Activated naive CD4-positive, alpha-beta T cell treated with anti-CD3 and anti-CD28 coated beads, Interleukin-2, amount 50 U/mL, for 72 hours (primary cell): ENCODE results near the gene TENM4. TPM values are rescaled to one million over a fixed set of nuclear protein-coding genes. Genes with fewer than 3 reads are reported as not detected.
"Not testable (repeated sequence)": the region's sequence is repeated elsewhere in the genome, so short reads cannot be mapped to it uniquely, and the experiment has no call there.

Experiments
- ATAC-seq, 2 donors: fragments of 150-1000 bp; cut with Tn5 transposase; 2 replicates each; pipeline ENCODE4 v1.10.0; 2021; ENCODE audit warnings: mild to moderate bottlenecking in 2 of 2, moderate library complexity in 2 of 2
- DNase-seq, 2 donors: peaks; one replicate each; pipeline ENCODE4 v3.0.0; 2021 to 2022; ENCODE audit warnings: low spot score in 2 of 2
- H3K27ac Mint-ChIP-seq, 2 donors: one replicate each; pipeline ENCODE4 v1.8.0; 2022; ENCODE audit warnings: mild to moderate bottlenecking in 2 of 2, mixed read lengths in 2 of 2
- H3K36me3 Mint-ChIP-seq, 2 donors: one replicate each; pipeline ENCODE4 v1.8.0; 2022; ENCODE audit warnings: mixed read lengths in 2 of 2
- H3K9me3 Mint-ChIP-seq, 2 donors: one replicate each; pipeline ENCODE4 v1.8.0; 2022; ENCODE audit warnings: mixed read lengths in 2 of 2
- total RNA-seq, 2 donors: library from RNA; stranded (reverse); gene quantifications; one replicate each; pipeline ENCODE4 v1.2.3, GENCODE V29; 2022

The TENM4 gene
- total RNA-seq, 2 donors from 2014 or later, result not detected

DNA sequence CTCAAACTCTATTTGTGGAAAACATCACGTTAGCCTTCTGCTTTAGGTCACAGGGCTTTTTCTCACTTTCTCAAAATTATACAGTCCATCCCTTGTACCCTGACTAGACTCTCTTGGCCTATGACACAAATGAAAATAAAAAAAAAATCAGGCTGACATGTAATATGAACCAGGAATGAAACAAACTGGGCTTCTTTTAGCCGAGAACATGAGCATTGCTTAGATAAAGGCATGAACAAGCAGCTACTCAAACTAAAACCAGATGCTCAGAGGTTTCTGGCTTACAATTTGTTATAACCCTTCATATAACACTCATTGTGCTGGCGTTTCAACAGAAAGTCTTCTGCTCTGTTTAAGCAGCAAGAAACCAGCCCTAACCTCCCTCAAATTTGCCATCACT lies 600.6 kb downstream of the TENM4 start:
- H3K27ac Mint-ChIP-seq, result no peak overlapping the region
- ATAC-seq (no peak), DNase-seq (no peak)
- no peaks in the 10 kb centered on the region for H3K9me3 Mint-ChIP-seq
- no peaks in the 10 kb centered on the region for H3K36me3 Mint-ChIP-seq

DNA sequence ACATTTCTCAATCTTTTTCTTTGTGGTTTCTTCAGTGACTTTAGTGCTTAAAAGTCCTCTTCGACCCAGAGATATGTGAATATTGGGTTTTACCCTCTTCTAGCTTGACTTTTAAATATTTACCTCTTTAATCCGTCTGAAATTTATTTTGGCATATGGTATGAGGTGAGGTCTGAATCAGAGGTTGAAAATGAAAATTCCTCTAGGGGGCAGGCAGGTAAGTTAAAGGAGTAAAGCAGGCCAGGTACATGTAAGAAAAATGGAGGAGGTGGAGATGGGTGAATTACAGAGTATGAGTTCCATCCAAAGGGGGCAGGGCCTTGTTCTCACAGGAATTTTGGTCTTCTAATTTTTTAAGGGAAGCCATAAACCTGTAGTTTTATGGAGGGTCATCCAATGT lies 602.4 kb downstream of the TENM4 start:
- ATAC-seq (no peak), DNase-seq (no peak)
- Mint-ChIP-seq H3K9me3 (no peaks in the 10 kb centered on the region), H3K27ac (no peak overlapping the region), H3K36me3 (no peaks in the 10 kb centered on the region)

DNA sequence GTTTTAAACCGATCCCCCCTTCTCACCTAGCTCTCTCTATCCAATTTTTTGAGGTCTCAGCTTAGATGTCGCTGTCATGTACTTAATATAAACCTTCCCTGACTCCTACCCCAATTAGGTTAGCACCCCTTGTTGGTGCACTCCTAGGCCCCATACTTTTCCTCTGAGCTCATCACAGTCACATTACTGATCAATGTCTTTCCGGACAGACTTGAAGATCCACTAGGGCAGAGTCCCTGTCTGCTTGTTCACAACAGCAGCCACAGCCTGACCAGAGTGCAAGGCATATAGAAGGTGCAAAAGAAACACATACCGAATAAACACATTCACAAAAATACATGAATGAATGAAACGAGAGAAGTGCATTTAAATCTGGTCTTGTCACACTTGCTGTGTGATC lies 605.2 kb downstream of the TENM4 start:
- Mint-ChIP-seq H3K9me3 (no peaks in the 10 kb centered on the region), H3K36me3 (no peaks in the 10 kb centered on the region), H3K27ac (no peak overlapping the region)
- DNase-seq (no peak), ATAC-seq (no peak)

DNA sequence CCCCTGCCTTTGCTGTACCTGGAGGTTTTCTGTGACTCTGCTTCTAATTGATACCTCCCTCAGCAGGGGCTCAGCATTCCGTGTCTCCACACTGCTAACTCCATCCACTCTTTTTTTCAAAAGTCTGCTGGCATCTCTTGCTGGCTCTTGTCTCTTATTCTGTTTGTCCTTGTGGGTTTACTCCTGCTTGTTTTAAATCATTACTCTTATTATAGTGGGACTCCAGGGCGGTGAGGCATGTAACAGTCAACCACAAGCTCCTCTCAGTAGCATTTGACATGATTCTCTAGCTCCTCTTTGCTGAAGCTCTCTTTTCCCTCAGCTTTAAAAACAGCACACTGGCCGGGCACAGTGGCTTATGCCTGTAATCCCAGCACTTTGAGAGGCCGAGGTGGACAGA lies 605.9 kb downstream of the TENM4 start:
- no peaks in the 10 kb centered on the region for H3K36me3 Mint-ChIP-seq
- ATAC-seq (no peak), DNase-seq (no peak)
- H3K27ac Mint-ChIP-seq, result no peak overlapping the region
- no peaks in the 10 kb centered on the region for H3K9me3 Mint-ChIP-seq

DNA sequence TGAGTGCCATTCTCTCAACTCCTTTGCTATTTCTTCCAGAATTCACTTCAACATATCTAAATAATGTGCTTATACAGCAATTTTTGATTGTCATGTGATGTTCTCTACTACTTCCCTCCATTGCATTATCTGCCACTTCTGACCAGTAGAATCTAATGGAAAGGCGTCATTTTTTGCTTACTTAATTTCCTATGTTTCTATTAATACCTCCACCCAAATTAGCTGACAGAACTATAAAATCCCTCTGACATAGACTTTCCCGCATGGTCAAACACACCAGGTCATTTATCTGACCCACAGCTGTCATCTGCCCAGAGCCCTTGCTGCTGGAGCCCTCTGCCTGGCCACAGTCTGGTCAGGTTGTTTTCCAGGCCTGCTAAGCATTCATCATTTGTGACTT lies 607.6 kb downstream of the TENM4 start:
- H3K27ac Mint-ChIP-seq, result no peak overlapping the region
- no peak for ATAC-seq
- H3K9me3 Mint-ChIP-seq, result no peaks in the 10 kb centered on the region
- H3K36me3 Mint-ChIP-seq, result no peaks in the 10 kb centered on the region
- no peak for DNase-seq

DNA sequence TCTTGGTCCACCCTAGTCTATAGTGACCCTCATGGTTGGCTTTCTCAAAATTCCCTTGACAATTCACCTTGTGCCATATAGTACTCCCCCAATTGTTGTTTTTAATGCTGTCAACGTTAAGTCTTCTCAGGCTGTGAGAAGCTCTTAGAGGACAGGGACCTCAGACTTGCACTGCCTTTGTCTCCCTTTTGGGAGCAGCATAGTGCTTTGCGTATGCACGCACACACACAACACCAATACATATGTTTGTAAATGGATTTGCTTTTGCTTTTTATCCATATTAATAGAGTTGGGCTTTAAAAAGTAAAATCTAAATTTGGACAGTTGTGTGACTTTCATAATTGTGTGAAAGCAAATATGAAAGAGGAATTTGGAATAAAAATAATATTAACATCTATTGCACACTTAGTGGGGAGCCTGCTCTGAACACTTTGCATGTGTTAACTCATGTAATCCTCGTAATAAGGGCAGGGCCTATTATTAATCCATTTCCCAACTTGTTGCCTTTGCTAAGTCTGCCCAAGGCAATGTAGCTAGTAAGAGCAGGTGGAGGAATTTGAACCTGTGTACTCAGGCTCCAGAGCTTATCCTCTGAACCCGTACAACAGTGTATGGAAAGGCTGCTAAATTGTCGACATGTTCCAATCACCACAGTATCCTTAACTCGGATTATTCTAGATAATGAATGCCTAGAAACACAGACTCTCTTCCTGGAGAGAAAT lies 608.4 kb downstream of the TENM4 start:
- no peaks in the 10 kb centered on the region for H3K9me3 Mint-ChIP-seq
- DNase-seq, result no peak
- ATAC-seq, result no peak
- H3K27ac Mint-ChIP-seq, result no peak overlapping the region
- no peaks in the 10 kb centered on the region for H3K36me3 Mint-ChIP-seq

DNA sequence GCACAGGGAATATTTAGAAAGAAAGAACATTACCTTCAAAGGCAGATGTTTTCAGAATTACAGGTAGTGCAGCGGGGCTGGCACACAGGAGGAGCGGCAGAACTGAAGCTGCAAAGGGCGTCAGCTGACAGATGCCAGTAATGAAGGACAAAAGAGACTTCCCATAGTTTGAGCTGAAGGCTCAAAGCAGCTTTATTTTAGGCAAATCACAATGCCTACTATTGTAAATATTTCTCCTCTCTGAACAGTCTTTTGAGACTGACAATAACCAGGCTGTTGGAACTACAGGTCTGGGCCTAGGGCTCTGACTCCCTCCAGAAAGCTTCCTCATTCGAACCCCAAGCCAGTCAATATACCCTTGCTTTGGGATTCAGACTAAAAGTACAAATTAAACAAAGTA lies 609.3 kb downstream of the TENM4 start:
- no peaks in the 10 kb centered on the region for H3K9me3 Mint-ChIP-seq
- no peak for DNase-seq
- no peak overlapping the region for H3K27ac Mint-ChIP-seq
- no peaks in the 10 kb centered on the region for H3K36me3 Mint-ChIP-seq
- ATAC-seq, result no peak

DNA sequence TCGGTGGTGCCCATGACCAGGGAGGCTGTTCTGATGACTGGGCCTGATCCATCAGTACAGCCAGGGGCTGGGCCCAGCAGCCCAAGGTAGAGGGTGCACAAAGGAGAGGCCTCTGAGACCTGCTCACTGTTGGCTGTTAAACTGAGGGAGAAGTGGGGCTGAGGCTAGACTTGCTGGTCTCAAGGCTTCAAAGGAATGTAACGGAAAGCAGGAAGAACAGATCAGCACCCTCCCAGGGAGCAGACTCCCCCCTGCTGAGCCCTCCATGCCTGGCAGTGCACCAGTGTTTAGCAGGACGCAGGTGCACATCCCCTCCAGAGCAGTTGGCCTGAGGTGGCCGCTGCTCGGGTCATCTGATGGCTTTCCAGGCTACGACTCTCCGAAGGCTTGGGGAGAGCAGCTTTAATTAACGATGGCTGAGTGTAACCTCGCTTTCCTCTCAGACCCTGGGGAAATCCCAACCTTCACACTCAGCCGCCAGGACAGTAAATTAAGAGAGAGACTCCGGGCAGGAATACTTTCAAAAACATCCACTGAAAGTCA lies 610.5 kb downstream of the TENM4 start:
- DNase-seq (no peak), ATAC-seq (no peak)
- H3K9me3 Mint-ChIP-seq, result no peaks in the 10 kb centered on the region
- no peaks in the 10 kb centered on the region for H3K36me3 Mint-ChIP-seq
- no peak overlapping the region for H3K27ac Mint-ChIP-seq

DNA sequence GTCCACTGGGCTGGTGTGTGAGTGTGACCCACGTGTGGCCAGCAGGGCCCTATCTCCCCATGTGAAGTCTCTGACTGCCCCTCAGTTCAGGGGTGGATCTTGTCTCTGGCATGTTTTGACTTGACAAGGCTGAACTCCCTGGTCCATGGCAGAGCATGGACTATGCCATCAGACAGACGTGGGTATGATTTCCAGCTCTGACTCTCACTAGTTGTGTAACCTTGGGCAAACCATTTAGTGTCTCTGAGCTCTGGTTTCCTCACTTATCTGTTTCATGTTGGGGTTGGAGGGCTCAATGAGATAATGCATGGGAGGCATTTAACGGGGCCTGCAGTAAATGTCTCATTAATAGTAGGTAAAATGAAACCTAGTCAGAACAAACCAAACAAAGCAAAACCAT lies 611.7 kb downstream of the TENM4 start:
- ATAC-seq, result no peak
- H3K36me3 Mint-ChIP-seq, result no peaks in the 10 kb centered on the region

DNA sequence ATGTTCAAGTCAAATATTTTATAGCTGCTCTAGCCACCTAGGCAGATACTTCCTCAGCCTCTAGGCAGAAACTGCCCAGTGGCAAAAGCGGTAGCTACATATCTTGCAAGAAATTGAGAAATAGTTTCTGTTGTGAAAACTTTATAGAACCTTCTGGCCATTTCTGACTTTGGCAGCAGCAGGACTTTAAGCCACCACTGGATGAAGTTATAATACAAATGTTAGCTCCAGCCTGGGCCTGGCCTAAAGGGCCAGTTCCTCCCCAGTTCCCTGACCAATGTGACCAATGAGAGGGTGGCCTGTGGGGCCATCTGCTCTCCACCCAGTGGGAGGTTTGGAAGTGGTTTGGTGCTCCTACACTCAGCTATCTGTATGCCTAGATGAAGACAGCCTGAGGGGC lies 612.2 kb downstream of the TENM4 start:
- ATAC-seq, result no peak
- no peaks in the 10 kb centered on the region for H3K36me3 Mint-ChIP-seq
- H3K9me3 Mint-ChIP-seq, result no peaks in the 10 kb centered on the region
- no peak overlapping the region for H3K27ac Mint-ChIP-seq
- DNase-seq, result no peak

More for the DNA sequence above, 611.7 kb downstream of the TENM4 start:
- H3K27ac Mint-ChIP-seq, result no peak overlapping the region
- no peaks in the 10 kb centered on the region for H3K9me3 Mint-ChIP-seq
- DNase-seq, result no peak

DNA sequence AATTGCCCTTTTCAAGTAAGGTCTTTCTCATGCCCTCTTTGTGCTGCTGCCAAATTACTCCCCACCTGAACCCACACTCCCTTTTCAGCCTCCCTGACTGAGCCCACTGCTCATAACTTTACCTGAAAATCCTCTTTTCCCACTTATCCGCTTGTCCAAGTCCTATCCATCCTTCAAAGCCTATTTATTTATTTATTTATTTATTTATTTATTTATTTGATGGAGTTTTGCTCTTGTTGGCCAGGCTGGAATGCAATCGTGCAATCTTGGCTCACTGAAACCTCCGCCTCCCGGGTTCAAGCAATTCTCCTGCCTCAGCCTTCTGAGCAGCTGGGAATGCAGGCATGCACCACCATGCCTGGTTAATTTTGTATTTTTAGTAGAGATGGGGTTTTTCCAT lies 613.5 kb downstream of the TENM4 start:
- H3K9me3 Mint-ChIP-seq, H3K27ac Mint-ChIP-seq, H3K36me3 Mint-ChIP-seq, ATAC-seq, DNase-seq: not testable (repeated sequence)

DNA sequence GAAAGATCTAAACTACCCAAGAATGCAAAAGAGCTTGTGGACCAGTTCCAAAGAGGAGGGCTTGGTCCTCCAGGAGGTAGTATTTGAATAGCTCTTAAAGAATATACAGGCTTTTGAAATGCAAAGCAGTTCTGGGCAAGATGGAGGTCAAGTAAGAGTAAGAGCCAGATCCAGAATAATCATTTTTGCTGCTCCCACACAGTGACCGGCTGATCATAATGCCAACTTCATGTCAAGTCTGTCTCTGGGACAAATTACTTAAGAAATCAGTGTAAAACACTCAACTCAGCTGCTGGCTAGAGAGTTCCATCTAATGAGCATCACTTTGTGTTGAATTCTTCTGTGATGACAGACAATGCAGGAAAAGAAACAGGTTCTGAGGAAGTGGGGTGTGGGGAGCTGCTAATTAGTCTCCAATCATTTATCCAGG lies 615.2 kb downstream of the TENM4 start:
- DNase-seq (no peak), ATAC-seq (no peak)
- Mint-ChIP-seq H3K27ac (no peak overlapping the region), H3K36me3 (no peaks in the 10 kb centered on the region), H3K9me3 (no peaks in the 10 kb centered on the region)

DNA sequence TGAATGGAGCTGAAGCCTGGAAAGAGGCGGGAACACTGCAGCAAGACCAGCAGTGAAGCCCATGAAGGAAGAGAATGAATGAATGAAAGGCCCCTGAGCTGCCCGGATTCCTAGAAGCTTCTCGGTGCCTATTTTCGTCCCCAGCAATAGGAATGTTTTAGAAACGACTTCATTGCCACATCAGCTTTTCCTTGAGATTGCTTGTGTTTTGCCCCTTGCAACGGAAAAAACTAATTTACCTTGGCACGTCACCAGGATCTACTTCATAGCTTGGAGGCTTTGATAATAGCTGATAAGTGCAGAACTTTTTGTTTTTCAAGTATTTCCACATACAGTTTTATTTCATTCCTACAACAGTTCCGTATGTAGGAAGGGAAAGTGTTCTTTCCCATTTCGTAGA lies 617.2 kb downstream of the TENM4 start:
- no peaks in the 10 kb centered on the region for H3K36me3 Mint-ChIP-seq
- no peaks in the 10 kb centered on the region for H3K9me3 Mint-ChIP-seq
- H3K27ac Mint-ChIP-seq, result no peak overlapping the region
- ATAC-seq (no peak), DNase-seq (no peak)

DNA sequence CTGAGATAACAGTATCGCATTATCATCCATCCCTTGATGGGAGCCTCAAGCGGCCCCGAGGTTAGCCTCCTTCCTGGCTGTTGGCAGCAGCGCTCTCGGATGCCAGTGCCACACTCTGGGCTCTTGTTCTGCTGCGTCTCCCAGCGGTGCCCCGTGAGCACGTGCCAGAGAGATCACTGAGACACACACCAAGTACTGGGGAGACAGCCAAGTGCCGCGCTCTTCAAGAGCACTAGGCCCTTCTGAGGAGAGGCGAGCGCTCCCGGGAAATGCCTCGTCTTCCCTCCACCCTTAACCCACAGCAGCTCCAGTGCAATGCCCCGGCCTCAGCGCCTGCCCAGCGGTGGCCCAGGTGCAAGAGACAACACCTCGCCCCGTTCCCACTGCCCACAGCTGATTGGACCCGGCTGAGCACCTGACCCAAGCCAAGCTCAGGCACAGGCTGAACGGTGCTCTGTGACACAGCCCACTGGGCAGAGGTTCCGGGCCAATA lies 617.9 kb downstream of the TENM4 start:
- no peaks in the 10 kb centered on the region for H3K36me3 Mint-ChIP-seq
- no peaks in the 10 kb centered on the region for H3K9me3 Mint-ChIP-seq
- DNase-seq (no peak), ATAC-seq (no peak)
- H3K27ac Mint-ChIP-seq, result no peak overlapping the region

DNA sequence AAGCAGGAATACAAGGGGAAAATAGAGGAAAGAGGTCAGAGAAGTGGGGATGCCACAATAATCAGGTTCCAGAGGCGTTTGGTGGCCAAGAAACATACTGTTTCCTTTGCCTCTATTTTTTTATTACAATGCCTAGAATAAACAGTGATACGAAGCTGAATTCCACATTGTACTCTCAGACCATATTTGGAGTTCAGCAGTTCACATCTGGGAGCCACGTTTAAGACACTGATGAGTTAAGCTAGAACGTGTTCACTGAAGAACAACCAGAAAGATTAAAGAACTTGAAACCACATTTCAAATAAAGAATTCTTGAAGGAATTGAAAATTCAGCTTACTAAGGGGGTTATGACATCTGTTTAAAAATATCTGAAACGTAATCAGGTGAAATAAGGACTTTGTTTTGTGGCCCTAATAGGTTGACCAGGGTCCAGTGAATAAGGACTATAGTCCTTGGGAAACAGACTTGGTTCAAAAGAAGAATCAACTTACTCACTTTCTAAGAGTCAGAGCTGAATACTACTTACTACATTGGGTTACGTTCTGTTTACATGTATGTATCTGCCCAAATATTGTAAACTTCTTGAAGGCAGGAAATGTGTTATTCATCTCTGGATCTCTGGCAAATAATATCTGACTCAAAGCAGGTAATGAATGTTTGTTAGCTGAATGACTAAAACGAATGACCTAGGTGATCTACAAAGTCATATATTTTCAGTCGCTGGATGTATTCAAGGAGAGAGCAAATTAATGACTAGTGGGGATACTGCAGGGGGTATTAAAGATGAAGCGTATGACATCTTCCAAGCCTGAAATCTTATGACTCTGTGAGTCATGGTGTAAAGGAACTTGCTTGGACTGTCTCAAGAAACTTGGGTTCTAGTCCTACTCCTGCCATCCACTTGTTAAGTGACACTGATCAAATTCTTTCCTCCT lies 619.2 kb downstream of the TENM4 start:
- no peak for DNase-seq
- Mint-ChIP-seq H3K27ac (no peak overlapping the region), H3K9me3 (no peaks in the 10 kb centered on the region), H3K36me3 (no peaks in the 10 kb centered on the region)
- no peak for ATAC-seq

DNA sequence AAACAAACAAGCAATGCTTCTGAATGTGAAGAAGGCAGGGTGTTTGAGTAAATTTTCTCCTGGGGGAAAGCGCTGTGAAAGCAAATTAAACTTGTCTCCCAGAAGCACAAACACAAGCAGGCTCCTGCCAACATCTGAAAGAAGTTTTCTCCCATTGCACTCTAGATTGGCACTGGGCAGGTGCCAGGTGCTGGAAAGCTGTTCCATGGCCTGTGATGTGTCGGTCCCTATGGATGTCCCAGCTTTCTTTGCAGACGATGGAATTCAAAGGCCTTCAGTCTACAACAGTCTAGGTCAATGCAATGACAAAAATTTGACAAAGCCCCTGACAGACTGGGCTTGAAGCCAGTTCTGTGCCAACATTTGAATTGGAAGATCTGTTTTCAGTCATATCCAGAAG lies 620.1 kb downstream of the TENM4 start:
- ATAC-seq, result no peak
- H3K9me3 Mint-ChIP-seq, result no peaks in the 10 kb centered on the region

DNA sequence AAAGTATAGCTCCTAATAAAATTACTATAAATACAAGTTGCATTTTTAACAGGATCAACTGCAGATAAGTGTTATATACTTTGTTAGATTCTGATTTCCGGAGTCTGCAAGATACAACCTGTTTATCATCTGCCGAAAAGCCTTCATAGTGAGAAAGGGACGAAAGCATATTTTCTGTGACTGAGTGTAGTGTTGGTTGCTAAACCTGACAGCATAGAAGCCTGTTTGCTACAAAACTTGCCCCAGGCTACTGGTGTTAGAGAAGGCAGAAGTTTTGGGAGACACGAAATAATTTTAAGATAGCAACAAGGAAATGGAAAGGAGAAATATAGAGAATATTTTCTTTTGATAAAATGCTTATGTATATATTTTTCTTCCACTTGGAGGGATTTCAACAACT lies 622.6 kb downstream of the TENM4 start:
- no peak for ATAC-seq
- H3K36me3 Mint-ChIP-seq, result no peaks in the 10 kb centered on the region
- H3K9me3 Mint-ChIP-seq, result no peaks in the 10 kb centered on the region
- H3K27ac Mint-ChIP-seq, result no peak overlapping the region
- DNase-seq, result no peak

More for the DNA sequence above, 620.1 kb downstream of the TENM4 start:
- Mint-ChIP-seq H3K27ac (no peak overlapping the region), H3K36me3 (no peaks in the 10 kb centered on the region)
- no peak for DNase-seq
